Measurements from ENCODE around the gene SH3D19. TPM values are rescaled to one million over a fixed set of nuclear protein-coding genes. Genes with fewer than 3 reads are reported as not detected.
"Not testable (repeated sequence)": the region's sequence is repeated elsewhere in the genome, so short reads cannot be mapped to it uniquely, and the experiment has no call there.

The SH3D19 gene
- total RNA-seq, 1 donor = 46.6 TPM

- no peak for DNase-seq (ENCODE audit: low read depth)
- TF ChIP-seq CTCF (IDR thresholded peaks at IDR 0.05; ENCODE audit: insufficient read depth, low read depth, low read length) = no peak
- H3K4me3 ChIP-seq (ENCODE audit: low read depth, low read length) = no peak overlapping the region
Measured at GRCh38 chr4:151323667-151324066, 1.7 kb downstream of the SH3D19 start.

GRCh38 chr4:151322570-151322969 is 2.8 kb downstream of the SH3D19 start:
- no peak overlapping the region for H3K4me3 ChIP-seq (ENCODE audit: low read depth, low read length)
- peak; percentile 37 for DNase-seq (ENCODE audit: low read depth)
- no peak for TF ChIP-seq CTCF (IDR thresholded peaks at IDR 0.05; ENCODE audit: insufficient read depth, low read depth, low read length)

- DNase-seq (ENCODE audit: low read depth); H3K4me3 ChIP-seq (ENCODE audit: low read depth, low read length): not testable (repeated sequence)
Measured at GRCh38 chr4:151322161-151322560, 3.2 kb downstream of the SH3D19 start.

- DNase-seq (ENCODE audit: low read depth) = no peak
- H3K4me3 ChIP-seq (ENCODE audit: low read depth, low read length) = no peak overlapping the region
- TF ChIP-seq CTCF (IDR thresholded peaks at IDR 0.05; ENCODE audit: insufficient read depth, low read depth, low read length) = no peak
Measured at GRCh38 chr4:151321586-151321985, 3.8 kb downstream of the SH3D19 start.

- TF ChIP-seq CTCF (IDR thresholded peaks at IDR 0.05; ENCODE audit: insufficient read depth, low read depth, low read length) = no peak
- no peak overlapping the region for H3K4me3 ChIP-seq (ENCODE audit: low read depth, low read length)
- DNase-seq (ENCODE audit: low read depth) = no peak
Measured at GRCh38 chr4:151319490-151319889, 5.9 kb downstream of the SH3D19 start.

GRCh38 chr4:151318307-151319006 is 6.9 kb downstream of the SH3D19 start:
- no peak for DNase-seq (ENCODE audit: low read depth)
- no peak overlapping the region for H3K4me3 ChIP-seq (ENCODE audit: low read depth, low read length)
- TF ChIP-seq CTCF (IDR thresholded peaks at IDR 0.05; ENCODE audit: insufficient read depth, low read depth, low read length) = no peak

- TF ChIP-seq CTCF (IDR thresholded peaks at IDR 0.05; ENCODE audit: insufficient read depth, low read depth, low read length) = no peak
- no peak for DNase-seq (ENCODE audit: low read depth)
- no peak overlapping the region for H3K4me3 ChIP-seq (ENCODE audit: low read depth, low read length)
Measured at GRCh38 chr4:151316645-151317044, 8.8 kb downstream of the SH3D19 start.

Data from fibroblast of villous mesenchyme (primary cell).